ENCODE data around the gene ZBTB16. TPM values are rescaled to one million over a fixed set of nuclear protein-coding genes. Genes with fewer than 3 reads are reported as not detected.
A peak's percentile ranks its signal among the peaks of the same experiment; 100 is the strongest.

The ZBTB16 gene
- total RNA-seq, 1 donor from 2014 or later: 25.4 TPM

DNA sequence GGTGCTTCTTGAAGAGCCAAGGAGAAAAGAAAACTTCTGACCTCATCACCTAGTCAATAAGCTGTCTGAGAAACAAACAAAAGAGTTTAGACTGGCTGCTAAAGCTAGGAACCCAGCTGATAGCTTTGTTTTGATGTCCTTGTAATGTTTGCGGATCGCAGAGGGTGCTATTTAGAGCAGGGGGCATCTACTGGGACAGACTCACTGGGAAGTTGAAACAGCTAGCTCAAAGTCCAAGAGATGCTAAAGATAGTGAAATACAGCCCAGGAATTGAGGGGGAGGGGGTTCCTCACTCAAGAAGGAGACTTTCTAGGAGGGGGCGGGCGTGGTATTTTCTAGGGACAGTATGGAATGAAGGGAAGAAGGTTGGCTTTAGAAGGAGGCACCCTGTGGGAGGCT lies 18.9 kb downstream of the ZBTB16 start:
- DNase-seq (ENCODE audit: low spot score): peak; percentile 12
- intact Hi-C loops (cut with DNase I): loop anchor here (5.0 kb wide), 2 partner anchors 34 to 84 kb away; no protein-coding TSS in a partner anchor

DNA sequence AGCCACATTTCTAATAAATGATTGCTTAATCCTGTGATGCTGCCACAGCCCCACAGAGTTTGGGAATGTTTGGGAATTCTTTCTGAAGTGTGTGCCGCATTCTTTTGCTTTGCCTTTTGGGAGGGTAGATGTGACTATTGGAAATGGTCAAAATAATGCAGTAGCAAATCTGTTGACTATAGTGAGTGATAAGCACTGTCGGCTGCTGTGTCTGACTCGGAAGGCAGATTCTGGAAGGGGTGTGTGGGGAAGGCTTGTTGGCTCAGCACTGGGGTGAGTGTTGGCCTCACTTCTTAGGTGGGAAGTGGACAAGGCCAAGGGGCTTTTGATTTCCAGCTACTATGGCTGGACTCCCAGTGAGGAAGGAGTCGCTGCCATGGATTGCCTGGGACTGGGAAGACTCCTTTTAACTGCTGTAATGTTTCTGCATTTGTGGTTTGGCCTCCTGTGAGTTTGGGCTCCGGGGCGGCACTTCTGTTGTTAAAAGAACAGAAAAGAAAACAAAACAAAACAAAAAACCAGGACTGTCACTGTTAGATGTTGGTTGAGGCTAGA lies 20.1 kb downstream of the ZBTB16 start:
- DNase-seq (ENCODE audit: low spot score): peak; percentile 75
- intact Hi-C loops (cut with DNase I): loop anchor here (5.0 kb wide), 2 partner anchors 33 to 83 kb away; no protein-coding TSS in a partner anchor

DNA sequence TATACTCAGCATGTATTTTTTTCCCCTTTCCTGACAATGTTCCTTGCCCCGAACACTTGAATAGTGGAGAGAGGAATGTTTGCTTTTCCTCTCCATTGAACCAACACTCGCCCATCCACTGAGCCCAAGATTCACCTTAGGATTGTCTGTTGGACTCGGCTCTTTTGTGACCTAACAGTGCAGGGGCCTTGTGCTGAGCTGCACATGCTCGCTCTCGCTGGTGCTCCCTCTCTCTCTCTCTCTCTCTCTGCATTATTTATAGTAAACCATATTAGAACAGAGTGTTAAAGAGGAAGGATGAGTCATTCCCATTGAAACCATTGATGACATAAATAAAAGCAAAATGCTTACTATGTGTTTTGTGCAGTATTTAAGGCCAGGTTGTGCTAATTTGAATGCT lies 20.7 kb downstream of the ZBTB16 start:
- intact Hi-C loops (cut with DNase I): no loop called here
- DNase-seq (ENCODE audit: low spot score): peak; percentile 73

DNA sequence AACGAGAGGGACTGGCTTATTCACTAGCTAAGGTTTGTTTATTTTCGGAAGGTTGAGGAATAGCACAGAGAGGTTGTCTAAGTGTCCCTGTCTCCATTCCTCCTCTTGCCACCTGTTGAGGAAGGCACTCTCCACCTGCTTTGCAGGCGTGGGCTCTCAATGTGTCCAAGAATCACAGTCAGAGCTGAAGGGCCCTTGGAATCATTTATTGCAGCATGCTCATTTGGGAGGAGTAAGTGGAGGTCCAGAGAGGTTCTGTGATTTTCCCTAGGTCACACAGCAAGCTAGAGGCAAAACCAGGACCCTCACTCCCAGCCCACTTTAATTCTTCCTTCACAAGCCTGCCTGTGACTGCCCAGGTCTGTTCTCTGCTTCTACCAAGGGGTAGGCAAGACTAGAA lies 21.3 kb downstream of the ZBTB16 start:
- peak; percentile 38 for DNase-seq (ENCODE audit: low spot score)
- intact Hi-C loops (cut with DNase I): no loop called here

DNA sequence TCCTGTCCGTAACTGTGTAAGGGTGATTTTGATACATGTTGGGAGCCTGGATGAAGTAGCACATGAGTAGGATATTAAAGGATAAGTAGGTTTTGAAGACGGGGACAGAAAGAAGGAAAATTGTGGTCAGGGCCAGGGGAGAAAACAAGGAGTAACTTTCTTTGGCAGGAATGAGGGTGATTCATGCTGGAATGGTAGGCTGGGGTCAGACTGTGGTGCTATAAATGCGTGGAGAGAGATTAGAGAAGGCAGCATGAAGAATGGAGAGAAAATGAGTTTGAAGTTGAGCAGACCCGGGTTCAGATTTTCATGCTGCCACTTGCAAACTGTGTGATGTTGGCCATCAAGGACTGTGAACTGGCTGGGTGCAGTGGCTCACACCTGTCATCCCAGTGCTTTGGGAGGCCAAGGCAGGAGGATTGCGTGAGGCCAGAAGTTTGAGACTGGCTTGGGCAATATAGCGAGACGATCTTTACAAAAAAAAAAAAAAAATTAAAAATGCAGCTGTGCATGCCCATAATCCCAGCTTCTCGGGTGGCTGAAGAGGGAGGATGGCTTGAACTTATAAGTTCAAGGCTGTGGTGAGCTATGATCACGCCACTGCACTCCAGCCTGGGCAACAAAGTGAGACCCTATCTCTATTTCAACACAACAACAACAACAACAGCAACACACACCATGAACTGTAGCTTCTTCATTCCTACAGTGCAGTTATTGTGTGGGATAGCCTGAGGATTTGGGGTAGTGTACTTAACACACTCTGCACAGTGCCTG lies 22.3 kb downstream of the ZBTB16 start:
- intact Hi-C loops (cut with DNase I): no loop called here
- peak; percentile 49 for DNase-seq (ENCODE audit: low spot score)

DNA sequence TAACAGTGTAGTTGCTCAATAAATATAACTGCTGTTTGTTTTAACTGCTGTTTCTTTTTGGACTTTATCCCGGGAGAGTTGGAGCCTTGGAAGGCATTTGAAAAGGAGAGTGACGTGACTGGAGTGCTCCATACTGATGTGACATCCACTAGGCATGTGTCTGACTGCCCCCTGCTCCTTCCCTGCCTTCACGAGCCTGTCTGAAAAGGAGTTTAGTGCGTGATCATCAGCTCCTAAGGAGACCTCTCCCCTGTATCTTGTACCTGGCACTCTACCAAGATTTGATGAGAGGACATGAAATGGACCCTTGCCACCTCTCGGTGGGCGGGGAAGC lies 22.9 kb downstream of the ZBTB16 start:
- intact Hi-C loops (cut with DNase I): no loop called here
- no peak for DNase-seq (ENCODE audit: low spot score)

DNA sequence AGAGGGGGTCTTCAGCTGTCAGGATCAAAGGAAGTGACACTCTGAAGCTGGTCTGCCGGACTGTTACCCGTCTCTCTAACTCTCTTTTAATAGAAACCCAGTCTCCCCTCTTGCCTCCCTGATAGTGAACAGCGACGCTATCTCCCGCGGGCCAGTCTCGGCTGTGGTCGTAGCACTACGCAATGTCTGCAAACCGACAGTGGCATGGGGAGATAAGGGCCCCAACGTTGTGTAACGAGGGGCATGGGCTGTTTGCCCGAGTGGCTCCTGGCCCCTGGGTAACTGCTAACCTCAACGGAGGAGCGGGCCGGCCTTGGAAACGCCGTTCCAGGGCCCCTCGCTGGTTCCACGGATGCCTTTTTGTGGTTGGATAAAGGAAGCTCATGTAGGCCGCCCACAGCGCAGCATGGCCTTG lies 23.3 kb downstream of the ZBTB16 start:
- intact Hi-C loops (cut with DNase I): no loop called here
- DNase-seq (ENCODE audit: low spot score): peak; percentile 82

DNA sequence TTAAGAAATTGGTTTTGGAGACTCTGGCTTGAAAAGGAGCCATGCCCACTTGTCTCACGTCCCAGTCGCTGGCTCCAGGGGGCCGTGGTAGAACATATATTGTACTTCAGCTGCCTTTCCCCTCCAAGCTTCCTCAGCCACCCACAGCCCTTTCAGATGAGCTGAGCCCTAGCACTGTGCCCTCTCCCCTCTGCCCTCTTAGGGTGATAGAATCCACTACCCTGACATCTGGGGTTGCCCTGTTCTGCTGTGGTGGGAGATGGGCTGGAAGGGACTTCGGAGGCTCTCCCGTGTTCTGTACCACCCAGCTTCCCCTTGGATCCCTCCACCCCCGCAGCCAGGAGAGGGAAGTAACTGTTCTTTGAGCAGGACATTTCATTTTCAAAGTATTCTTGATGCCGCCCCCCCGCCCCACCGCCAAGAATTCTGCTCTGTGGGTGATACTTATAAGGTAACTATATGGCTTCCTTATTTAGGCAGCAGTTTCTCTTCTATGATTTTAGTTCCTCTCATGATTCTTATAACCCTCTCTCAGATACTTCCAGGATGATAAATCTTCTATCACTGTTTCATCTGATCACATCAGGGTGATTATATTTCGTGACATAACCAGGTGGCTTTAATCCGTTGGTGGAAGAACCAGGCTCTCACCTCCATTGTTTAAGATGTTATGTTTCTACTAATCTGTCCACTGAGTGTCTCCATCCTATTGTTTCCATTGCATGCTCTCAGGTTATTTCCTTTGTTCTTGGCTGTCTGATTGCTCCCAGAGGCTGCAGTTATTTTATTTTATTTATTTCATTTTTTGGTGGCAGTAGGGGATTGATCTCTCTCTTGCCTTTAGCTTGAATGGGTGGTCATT lies 24.1 kb downstream of the ZBTB16 start:
- intact Hi-C loops (cut with DNase I): no loop called here
- peak; percentile 64 for DNase-seq (ENCODE audit: low spot score)

DNA sequence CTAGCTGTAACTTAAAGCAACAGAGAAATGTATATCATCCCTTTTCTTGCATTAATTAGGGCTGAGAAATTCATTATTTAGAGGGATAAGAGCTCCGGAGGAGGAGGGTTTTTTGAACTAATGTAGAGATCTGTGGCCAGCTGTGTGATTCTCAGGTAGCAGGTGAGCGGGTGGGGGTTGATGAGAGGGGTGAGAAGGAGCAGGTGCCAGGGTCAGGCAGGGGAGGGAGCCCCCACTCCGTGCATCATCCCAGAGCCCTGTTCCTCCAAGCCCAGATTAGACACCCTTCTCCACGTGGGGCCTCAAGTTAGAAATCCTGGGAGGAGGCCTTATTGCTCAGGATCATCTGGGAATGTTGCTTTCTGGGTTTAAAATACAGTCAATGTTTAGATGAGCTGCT lies 24.9 kb downstream of the ZBTB16 start:
- DNase-seq (ENCODE audit: low spot score): peak; percentile 35
- intact Hi-C loops (cut with DNase I): no loop called here

DNA sequence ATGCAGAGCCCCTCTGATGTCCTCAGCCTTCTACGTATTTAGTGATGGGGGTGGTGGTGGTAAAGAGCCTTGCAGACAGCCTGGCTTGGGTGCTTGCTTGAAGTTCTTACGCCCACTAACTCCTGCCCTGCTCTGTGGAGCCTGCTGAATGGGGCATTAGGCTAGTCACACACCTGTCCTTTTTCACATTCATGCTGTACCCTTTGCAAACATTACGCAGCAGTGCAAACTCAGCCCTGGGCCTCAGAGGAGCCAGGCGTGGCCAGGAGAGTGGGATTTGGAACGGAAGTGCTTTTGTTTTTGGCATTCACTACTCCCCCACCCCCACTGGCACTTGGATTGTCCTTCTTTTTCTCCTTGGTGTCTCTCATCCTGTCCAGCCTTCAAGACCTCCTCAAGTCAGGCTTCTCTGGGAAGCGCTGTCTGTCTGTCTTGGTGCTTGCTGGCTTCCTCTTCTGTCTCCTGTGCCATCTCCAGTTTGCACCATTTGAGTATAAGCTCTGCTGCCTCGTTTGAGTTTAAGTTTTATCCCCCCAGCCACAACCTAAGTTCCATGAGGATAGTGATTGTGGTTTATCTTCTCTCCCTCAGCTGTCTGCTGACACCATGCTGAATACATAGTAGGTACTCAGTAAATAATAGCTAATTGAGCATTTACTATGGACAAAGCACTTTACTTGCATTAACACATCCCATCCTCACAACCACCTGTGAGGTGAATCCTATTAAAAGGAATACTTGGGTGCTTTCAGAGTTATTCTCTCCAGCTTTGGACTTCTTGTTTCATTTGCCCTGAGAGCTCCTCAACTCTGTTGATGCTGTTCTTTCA lies 26.7 kb downstream of the ZBTB16 start:
- DNase-seq (ENCODE audit: low spot score): peak; percentile 75
- intact Hi-C loops (cut with DNase I): no loop called here

DNA sequence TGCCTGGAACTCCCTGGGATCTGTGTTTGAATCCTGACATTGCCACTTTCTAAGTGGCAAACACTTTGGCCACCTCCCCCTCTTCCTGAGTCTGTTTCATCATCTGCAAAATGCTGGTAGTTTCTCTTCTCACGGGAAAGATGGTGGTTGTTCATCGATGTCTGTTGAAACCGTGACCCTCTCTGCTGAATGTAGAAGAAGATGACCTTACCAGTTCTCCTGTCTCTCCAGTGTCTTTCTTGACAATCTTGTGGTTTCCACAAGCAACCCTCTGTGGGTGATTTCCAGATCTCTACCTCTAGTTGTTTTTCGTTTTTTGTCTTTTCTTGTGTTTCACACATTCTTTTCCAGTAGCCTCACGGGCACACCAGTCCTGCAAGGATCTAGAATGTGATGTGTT lies 27.5 kb downstream of the ZBTB16 start:
- intact Hi-C loops (cut with DNase I): no loop called here
- no peak for DNase-seq (ENCODE audit: low spot score)

DNA sequence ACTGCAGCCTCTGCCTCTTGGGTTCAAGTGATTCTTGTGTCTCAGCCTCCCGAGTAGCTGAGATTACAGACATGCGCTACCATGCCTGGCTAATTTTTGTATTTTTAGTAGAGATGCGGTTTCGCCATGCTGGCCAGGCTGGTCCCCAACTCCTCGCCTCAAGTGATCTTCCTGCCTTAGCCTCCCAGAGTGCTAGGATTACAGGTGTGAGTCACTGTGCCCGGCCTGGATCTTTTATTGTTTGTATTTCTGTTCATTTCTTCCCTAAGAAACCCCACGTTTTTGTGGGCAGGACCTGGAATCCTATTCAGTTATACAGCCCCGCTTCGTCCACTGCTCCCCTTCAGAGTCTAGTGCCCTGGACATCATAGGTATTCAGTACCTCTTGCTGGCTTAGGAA lies 28.7 kb downstream of the ZBTB16 start:
- DNase-seq (ENCODE audit: low spot score): peak; percentile 31
- intact Hi-C loops (cut with DNase I): no loop called here

DNA sequence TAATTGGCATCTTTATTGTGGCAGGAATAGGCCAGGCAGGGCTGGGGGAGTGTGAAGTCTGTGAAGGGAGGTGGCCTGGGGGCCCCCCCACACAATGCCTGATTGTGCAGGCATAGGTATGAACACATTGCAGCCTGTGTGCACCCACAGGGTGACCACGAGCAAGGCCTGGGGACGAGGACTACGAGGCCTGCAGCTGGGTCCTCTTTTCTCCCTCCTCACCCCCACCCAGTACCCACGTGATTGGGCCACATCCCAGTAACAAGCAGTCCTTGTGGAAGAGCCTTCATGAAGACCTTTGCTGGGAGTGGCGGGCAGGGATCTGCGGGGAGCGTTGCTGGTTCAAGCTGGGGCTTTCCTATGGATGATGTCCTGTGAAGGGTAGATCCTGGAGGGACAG lies 29.3 kb downstream of the ZBTB16 start:
- intact Hi-C loops (cut with DNase I): no loop called here
- peak; percentile 77 for DNase-seq (ENCODE audit: low spot score)

DNA sequence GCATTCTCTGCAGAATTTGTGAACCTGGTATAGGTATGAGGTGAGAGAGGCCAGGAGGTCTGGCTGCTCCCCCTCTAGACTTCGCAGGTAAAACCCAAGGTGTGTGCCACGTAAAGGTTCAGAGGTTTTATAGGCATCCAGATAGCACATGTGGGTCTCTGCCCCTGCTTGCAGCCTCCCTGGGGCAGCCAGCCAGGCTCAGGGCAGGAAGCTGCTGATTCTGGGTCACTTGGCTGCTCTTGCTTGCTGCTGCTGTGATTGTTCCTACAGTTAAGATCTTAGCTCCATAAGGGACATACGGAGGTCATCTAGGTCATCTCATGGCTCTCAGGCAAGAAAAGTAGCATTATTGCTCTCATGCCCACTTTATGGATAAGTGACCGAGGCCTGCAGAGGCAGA lies 30.2 kb downstream of the ZBTB16 start:
- intact Hi-C loops (cut with DNase I): no loop called here
- DNase-seq (ENCODE audit: low spot score): peak; percentile 63

DNA sequence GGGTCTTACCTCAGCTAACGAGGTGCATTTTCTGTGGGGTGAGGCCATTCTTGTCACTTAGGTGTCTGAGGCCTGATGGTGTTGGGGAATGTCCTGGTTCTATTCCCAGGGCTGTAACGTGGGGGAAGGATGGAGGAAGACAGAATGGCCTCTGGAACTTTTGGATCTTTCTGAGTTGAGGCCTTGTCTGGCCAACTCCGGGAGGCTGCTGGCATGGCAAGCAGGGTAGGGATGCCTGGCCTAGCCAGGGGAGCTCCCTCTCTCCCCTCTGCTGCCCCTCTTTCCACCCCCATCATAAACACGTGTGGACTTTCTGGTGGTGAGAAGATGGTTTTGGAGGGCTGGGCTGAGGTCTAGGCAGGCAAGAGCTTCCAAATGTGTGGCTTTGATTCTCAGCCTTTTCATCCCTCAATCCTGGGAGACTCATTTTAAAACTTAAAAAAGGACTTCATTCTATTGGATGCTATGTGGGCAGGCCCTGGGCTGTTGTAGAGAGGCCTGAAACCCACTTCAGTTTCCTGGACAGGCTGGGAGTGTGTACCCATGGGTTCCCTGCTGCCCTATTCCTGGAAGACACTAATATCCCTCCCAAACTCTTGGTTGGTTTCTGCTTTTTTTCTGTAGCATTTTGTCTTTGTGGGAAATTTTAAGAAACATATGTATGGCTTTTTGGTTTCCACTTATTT lies 30.9 kb downstream of the ZBTB16 start:
- intact Hi-C loops (cut with DNase I): no loop called here
- DNase-seq (ENCODE audit: low spot score): peak; percentile 22

DNA sequence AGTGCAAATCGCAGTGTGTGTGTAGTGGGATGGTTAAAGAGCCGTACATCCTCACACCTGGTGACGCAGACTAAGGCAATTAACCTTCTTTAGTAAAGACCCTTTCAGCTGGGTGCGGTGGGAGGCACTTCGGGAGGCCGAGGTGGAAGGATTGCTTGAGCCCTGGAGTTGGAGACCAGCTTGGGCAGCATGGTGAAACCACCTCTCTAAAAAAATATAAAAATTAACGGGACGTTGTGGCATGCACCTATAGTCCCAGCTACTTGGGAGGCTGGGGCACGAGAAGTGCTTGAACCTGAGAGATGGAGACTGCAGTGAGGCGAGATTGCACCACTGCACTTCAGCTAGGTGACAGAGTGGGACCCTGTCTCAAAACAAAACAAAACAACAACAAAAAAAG lies 31.5 kb downstream of the ZBTB16 start:
- intact Hi-C loops (cut with DNase I): no loop called here
- no peak for DNase-seq (ENCODE audit: low spot score)

DNA sequence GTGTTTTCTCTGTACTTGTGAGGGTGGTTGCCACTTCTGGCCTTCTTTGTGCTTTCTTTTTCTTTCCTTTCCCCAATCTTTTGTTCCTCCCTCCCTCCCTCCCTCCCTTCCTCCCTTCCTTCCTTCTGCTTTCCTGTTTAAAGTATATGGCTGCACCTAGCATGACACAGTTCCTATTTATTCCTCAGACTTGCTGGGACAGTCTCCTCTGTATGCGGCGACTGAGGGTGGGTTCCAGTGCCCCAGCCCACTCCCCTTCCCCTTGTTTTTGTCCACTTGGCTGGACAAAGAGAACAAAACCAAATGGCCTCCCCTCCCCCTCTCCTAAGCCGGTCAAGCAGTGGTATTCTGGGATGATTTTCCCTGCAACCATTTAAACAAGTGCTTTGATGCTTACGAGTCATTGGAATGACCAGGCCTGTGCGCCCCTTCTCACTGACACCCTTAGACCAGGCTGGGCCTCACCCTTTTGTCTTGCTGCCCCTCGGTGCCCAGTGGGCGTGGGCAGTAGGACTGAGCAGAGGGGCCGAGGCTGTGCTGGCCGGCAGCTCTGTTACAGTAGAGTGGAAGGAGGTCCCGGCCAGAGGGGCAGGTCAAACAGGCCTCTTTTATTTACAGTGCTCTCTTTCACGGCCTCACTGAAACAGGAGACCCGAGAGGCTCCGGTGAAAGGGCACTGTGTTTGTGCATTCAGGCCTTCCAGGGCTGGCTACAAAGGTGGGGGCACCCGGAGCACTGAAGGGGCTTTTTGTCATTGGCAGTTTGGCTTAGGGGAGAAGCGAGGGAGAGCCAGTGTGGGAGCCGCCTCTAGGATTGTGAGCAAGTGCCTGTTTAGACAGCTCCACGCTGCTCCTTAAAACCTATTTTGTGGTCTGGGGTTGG lies 32.2 kb downstream of the ZBTB16 start:
- intact Hi-C loops (cut with DNase I): no loop called here
- no peak for DNase-seq (ENCODE audit: low spot score)

DNA sequence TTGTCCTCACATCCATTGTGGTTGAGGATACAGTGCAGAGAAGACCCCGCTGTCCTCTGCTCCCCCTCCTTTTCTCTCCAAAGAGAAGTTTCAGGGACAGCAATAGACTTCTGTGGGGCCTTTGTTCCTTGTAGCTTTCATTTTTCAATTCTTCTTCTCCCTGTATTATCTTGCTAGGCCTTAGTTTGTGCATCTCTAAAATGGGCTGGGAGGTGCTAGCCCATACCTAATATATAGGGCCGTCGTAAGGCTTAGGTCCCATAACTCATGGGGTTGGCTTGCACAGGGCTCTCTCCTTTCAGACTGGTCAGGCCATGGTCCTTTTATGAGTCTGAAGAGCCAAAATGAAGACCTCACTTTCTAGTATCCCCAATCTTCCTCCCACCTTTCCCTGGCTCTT lies 33.0 kb downstream of the ZBTB16 start:
- intact Hi-C loops (cut with DNase I): no loop called here
- DNase-seq (ENCODE audit: low spot score): no peak

All from cardiac septum (tissue), 1 donor.